Neuronal stem cell (in vitro differentiated cells): Measurements from ENCODE around the gene RANBP2.

Experiments
- DNase-seq: peaks from one replicate; pipeline ENCODE4 v3.0.0-alpha.2; 2013; ENCODE audit warnings: low spot score
- H2AFZ ChIP-seq: one replicate; pipeline ENCODE4 v1.6.1; 2013; ENCODE audit warnings: mild to moderate bottlenecking, low read length, inconsistent platforms
- H2AK5ac ChIP-seq: 2 replicates; pipeline ENCODE4 v1.6.1; 2013; ENCODE audit warnings: low read depth, mild to moderate bottlenecking, inconsistent platforms, low read length, moderate library complexity, mixed read lengths
- H2BK120ac ChIP-seq: 2 replicates; pipeline ENCODE4 v1.6.1; 2013; ENCODE audit warnings: low read depth, mild to moderate bottlenecking, inconsistent platforms, low read length, moderate library complexity, mixed read lengths
- H2BK12ac ChIP-seq: one replicate; pipeline ENCODE4 v1.6.1; 2013; ENCODE audit warnings: low read length, inconsistent platforms
- H2BK15ac ChIP-seq: 2 replicates; pipeline ENCODE4 v1.6.1; 2013; ENCODE audit warnings: mild to moderate bottlenecking, low read length, inconsistent platforms, mixed read lengths
- H2BK5ac ChIP-seq: one replicate; pipeline ENCODE4 v1.6.1; 2013; ENCODE audit warnings: inconsistent platforms, mild to moderate bottlenecking, low read length, moderate library complexity
- H3K14ac ChIP-seq: one replicate; pipeline ENCODE4 v1.6.1; 2013; ENCODE audit warnings: low read length, inconsistent platforms
- H3K18ac ChIP-seq: 2 replicates; pipeline ENCODE4 v1.6.1; 2013; ENCODE audit warnings: low read length, inconsistent platforms
- H3K23ac ChIP-seq: 2 replicates; pipeline ENCODE4 v1.6.1; 2013; ENCODE audit warnings: low read depth, mild to moderate bottlenecking, mixed read lengths, low read length, inconsistent platforms; ENCODE audit not compliant: poor library complexity
- H3K27ac ChIP-seq: replicated peaks from 3 replicates; pipeline ENCODE4 v1.5.1; 2013; ENCODE audit warnings: low read length, inconsistent platforms
- H3K27me3 ChIP-seq, 3 experiments: 2 replicates each; pipeline ENCODE4 v1.6.1; 2013; ENCODE audit warnings: low read length in 3 of 3, mild to moderate bottlenecking in 2 of 3, inconsistent platforms in 1 of 3, low read depth in 1 of 3, mixed read lengths in 1 of 3, moderate library complexity in 1 of 3; ENCODE audit not compliant: control insufficient read depth in 3 of 3, insufficient read depth in 3 of 3
- H3K36me3 ChIP-seq, 2 donors: replicated peaks in 1 of 2; 2 replicates each; pipeline ENCODE4 v1.6.1; 2013; ENCODE audit warnings: low read length in 2 of 2; ENCODE audit not compliant: control insufficient read depth in 2 of 2, insufficient read depth in 2 of 2
- H3K4ac ChIP-seq: 2 replicates; pipeline ENCODE4 v1.6.1; 2013; ENCODE audit warnings: inconsistent platforms, mild to moderate bottlenecking, low read length, moderate library complexity
- H3K4me1 ChIP-seq, 2 donors: 1 replicate in 1 of 2; 2 replicates in 1 of 2; pipeline ENCODE4 v1.6.1; 2013; ENCODE audit warnings: low read length in 2 of 2, low read depth in 1 of 2; ENCODE audit not compliant: control insufficient read depth in 2 of 2, insufficient read depth in 1 of 2
- H3K4me2 ChIP-seq: one replicate; pipeline ENCODE4 v1.6.1; 2013; ENCODE audit warnings: mild to moderate bottlenecking, low read length, inconsistent platforms; ENCODE audit not compliant: insufficient read depth, poor library complexity, severe bottlenecking
- H3K4me3 ChIP-seq, 2 donors: 2 replicates each; pipeline ENCODE4 v1.5.1; 2013; ENCODE audit warnings: low read length in 2 of 2, mild to moderate bottlenecking in 2 of 2, inconsistent platforms in 1 of 2, moderate library complexity in 1 of 2
- H3K79me1 ChIP-seq: one replicate; pipeline ENCODE4 v1.6.1; 2013; ENCODE audit warnings: low read depth, mild to moderate bottlenecking, inconsistent platforms, low read length, moderate library complexity
- H3K9ac ChIP-seq: one replicate; pipeline ENCODE4 v1.6.1; 2013; ENCODE audit warnings: mild to moderate bottlenecking, low read depth, low read length, inconsistent platforms; ENCODE audit not compliant: poor library complexity
- H3K9me3 ChIP-seq, 2 donors: replicated peaks in 1 of 2; 2 replicates each; pipeline versions ENCODE3 to v1.6.1; 2013; ENCODE audit warnings: low read length in 2 of 2, mild to moderate bottlenecking in 2 of 2, inconsistent platforms in 1 of 2, low read depth in 1 of 2, mixed read lengths in 1 of 2, moderate library complexity in 1 of 2; ENCODE audit not compliant: control insufficient read depth in 2 of 2, insufficient read depth in 1 of 2
- H4K8ac ChIP-seq: one replicate; pipeline ENCODE4 v1.6.1; 2013; ENCODE audit warnings: low read depth, mild to moderate bottlenecking, inconsistent platforms, low read length, moderate library complexity
- H4K91ac ChIP-seq: one replicate; pipeline ENCODE4 v1.6.1; 2013; ENCODE audit warnings: low read length, low read depth, mild to moderate bottlenecking, inconsistent platforms; ENCODE audit not compliant: poor library complexity
- WGBS, 2 donors: extraction: QIAGEN DNeasy Blood & Tissue Kit; methylation state at CpG; one replicate each; pipeline ENCODE4 v1.1.7; 2013; ENCODE audit warnings: missing lambda C conversion rate in 2 of 2, mixed read lengths in 1 of 2; ENCODE audit not compliant: insufficient read length in 2 of 2, insufficient replicate concordance in 1 of 2; ENCODE audit errors: extremely low coverage in 2 of 2; 5-methylcytosine and 5-hydroxymethylcytosine counted together

The RANBP2 gene

DNA sequence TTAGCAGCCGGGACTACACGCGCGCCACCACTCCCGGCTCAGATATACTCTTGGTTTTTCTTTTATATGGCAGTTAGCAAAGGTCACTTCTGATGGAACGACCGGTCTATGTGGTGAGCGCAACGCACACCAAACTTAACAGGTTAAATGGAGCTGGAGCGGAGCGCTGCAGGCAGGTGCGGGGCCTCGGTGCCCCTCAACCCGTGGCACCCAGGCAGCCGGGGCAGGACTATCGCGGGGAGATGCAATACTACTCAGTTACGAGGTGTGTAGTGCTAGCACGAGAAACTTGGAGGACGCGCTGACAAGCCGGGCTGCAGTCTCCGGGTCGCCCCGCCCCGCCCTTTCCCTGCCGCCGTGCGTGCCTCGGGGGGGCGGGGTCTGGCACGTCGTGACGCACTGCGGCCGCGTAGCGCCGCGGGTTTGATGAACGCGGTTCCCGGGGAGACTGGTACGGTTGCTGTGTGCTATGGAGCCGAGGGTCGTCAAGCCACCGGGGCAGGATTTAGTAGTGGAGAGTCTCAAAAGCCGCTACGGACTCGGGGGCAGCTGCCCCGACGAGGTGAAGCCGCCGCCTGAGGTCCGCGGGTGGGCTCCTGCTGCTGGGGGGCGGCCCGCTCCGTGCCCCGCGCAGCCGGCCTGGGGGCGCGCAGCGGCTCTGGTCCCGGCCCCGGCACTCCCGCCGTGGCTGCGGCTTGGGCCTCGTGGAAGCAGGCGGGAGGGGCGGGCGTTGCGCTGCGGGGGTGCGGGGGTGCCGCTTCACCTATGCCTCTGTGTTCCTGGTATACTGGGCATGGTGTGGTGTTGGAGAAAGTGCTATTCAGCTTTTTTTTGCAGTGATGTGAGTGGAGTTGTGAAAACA is 67.3 kb downstream of the RANBP2 start, which contains the start of gene CCDC138:
CCDC138 (plus strand) TSS at position 418 of the 862 bp plus-strand sequence; CDS start at position 470, 52 bp downstream.
- H2AFZ ChIP-seq, result peak within 1 kb of the TSS; percentile 95
- H3K9me3 ChIP-seq, result no peaks in the 10 kb centered on the region
- H3K27ac ChIP-seq, result peak within 1 kb of the TSS; percentile 90
- no peak within 1 kb of the TSS for H3K4ac ChIP-seq
- peaks cover 3% of the 10 kb centered on the region for H3K79me1 ChIP-seq
- peak within 1 kb of the TSS; percentile 55 to 89 for H3K4me3 ChIP-seq
- peaks cover 11 to 66% of the 10 kb centered on the region in 2 donors for H3K36me3 ChIP-seq
- H3K4me1 ChIP-seq, result peaks cover 0 to 3% of the 10 kb centered on the region in 2 donors
- H3K23ac ChIP-seq, result peak within 1 kb of the TSS; percentile 89
- H2BK15ac ChIP-seq, result peak within 1 kb of the TSS; percentile 26
- H3K14ac ChIP-seq, result peak within 1 kb of the TSS; percentile 94
- peak within 1 kb of the TSS; percentile 97 for H3K18ac ChIP-seq
- no peaks in the 10 kb centered on the region for H3K27me3 ChIP-seq
- WGBS, 2 donors, result no CpG with 5 or more reads among the region's 78 CpGs
- peak within 1 kb of the TSS; percentile 96 for H2BK5ac ChIP-seq
- H3K4me2 ChIP-seq, result peak within 1 kb of the TSS; percentile 96
- no peak within 1 kb of the TSS for H2BK120ac ChIP-seq
- peak within 1 kb of the TSS; percentile 43 for H4K8ac ChIP-seq
- peak within 1 kb of the TSS; percentile 41 for H2BK12ac ChIP-seq
- H4K91ac ChIP-seq, result no peak within 1 kb of the TSS
- DNase-seq, result peak; percentile 88
- H2AK5ac ChIP-seq, result peak within 1 kb of the TSS; percentile 28
- H3K9ac ChIP-seq, result peak within 1 kb of the TSS; percentile 92

DNA sequence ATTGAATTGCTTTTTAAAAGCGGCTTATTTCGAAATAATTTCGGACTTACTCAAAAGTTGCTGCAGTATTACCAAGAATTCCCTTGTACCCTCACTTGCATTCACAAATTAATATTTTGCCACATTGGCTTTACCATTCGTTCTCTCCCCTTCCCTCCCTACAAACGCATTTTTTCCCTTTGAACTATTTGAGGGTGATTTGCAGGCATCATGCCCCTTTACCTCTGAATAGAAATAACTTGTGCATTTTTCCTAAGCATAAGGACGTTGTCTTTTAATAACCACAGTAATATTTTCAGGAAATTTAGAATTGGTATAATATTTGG is 67.9 kb downstream of the RANBP2 start:
- no peak overlapping the region for H4K91ac ChIP-seq
- no peak overlapping the region for H2AK5ac ChIP-seq
- no peak overlapping the region for H2BK12ac ChIP-seq
- H2BK5ac ChIP-seq, result no peak overlapping the region
- H2BK120ac ChIP-seq, result no peak overlapping the region
- H3K23ac ChIP-seq, result no peak overlapping the region
- H3K9me3 ChIP-seq, result no peaks in the 10 kb centered on the region
- no CpG with 5 or more reads among the region's 6 CpGs for WGBS, 2 donors
- DNase-seq, result peak; percentile 2
- no peak overlapping the region for H3K14ac ChIP-seq
- peak overlapping the region; percentile 53 for H3K4me2 ChIP-seq
- H3K4me3 ChIP-seq, result peak overlapping the region; percentile 55 to 89
- peak overlapping the region; percentile 95 for H2AFZ ChIP-seq
- no peak overlapping the region for H3K4ac ChIP-seq
- H3K4me1 ChIP-seq, result peaks cover 0 to 3% of the 10 kb centered on the region in 2 donors
- H4K8ac ChIP-seq, result no peak overlapping the region
- peaks cover 3% of the 10 kb centered on the region for H3K79me1 ChIP-seq
- no peak overlapping the region for H3K18ac ChIP-seq
- H3K9ac ChIP-seq, result no peak overlapping the region
- H3K27ac ChIP-seq, result no peak overlapping the region
- no peaks in the 10 kb centered on the region for H3K27me3 ChIP-seq
- no peak overlapping the region for H2BK15ac ChIP-seq
- peaks cover 14 to 66% of the 10 kb centered on the region in 2 donors for H3K36me3 ChIP-seq

- Histone ChIP-seq H3K27ac (no peak overlapping the region), H3K4me1 (no peaks in the 10 kb centered on the region), H2BK12ac (no peak overlapping the region), H3K4me2 (no peak overlapping the region), H2BK5ac (no peak overlapping the region), H3K4me3 (no peak overlapping the region), H3K36me3 (peaks cover 13 to 75% of the 10 kb centered on the region in 2 donors), H3K18ac (no peak overlapping the region), H3K4ac (no peak overlapping the region), H3K79me1 (peaks cover 2% of the 10 kb centered on the region), H2AK5ac (no peak overlapping the region), H2AFZ (no peak overlapping the region), H3K9ac (no peak overlapping the region), H2BK15ac (no peak overlapping the region), H3K14ac (no peak overlapping the region), H4K8ac (no peak overlapping the region), H3K23ac (no peak overlapping the region), H2BK120ac (no peak overlapping the region), H4K91ac (no peak overlapping the region), H3K9me3 (peaks cover 0 to 22% of the 10 kb centered on the region in 2 donors), H3K27me3 (no peaks in the 10 kb centered on the region)
- no CpG with 5 or more reads among the region's 7 CpGs for WGBS, 2 donors
- DNase-seq, result no peak
Observed at GRCh38 chr2:108803045-108803736, 83.9 kb downstream of the RANBP2 start.

DNA sequence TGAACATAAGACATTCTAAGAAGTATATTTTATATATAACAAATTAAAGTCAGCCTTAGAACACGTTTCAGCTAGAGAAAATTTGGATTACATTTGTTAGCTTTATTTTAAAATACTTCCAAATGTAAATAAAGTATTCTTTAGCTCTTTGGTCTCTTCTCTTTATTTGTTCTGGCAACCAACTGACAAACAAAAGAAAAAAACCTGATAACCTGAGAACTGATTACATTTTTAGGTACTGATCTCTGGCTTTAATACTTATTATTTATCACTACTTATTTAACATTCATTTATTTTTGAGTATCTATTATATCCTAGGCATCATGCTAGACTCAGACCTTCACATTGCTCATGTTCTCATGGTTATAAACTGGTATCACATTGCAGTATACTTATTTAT is 85.8 kb downstream of the RANBP2 start:
- Histone ChIP-seq H4K8ac (no peak overlapping the region), H3K9me3 (peaks cover 0 to 32% of the 10 kb centered on the region in 2 donors), H3K4me1 (no peaks in the 10 kb centered on the region), H4K91ac (no peak overlapping the region), H3K27me3 (no peaks in the 10 kb centered on the region), H3K9ac (no peak overlapping the region), H3K14ac (no peak overlapping the region), H2AK5ac (no peak overlapping the region), H3K4ac (no peak overlapping the region), H3K18ac (no peak overlapping the region), H2BK12ac (no peak overlapping the region), H2BK120ac (no peak overlapping the region), H3K23ac (no peak overlapping the region), H3K79me1 (peaks cover 4% of the 10 kb centered on the region), H2AFZ (no peak overlapping the region), H3K4me2 (no peak overlapping the region), H3K27ac (no peak overlapping the region), H3K4me3 (no peak overlapping the region), H2BK5ac (no peak overlapping the region), H3K36me3 (peaks cover 10 to 75% of the 10 kb centered on the region in 2 donors), H2BK15ac (no peak overlapping the region)
- DNase-seq, result no peak
- WGBS, 2 donors, result no CpG with 5 or more reads among the region's 1 CpG
